ENCODE results near the gene PIK3CB. TPM values are rescaled to one million over a fixed set of nuclear protein-coding genes. Genes with fewer than 3 reads are reported as not detected.
"Not testable (repeated sequence)": the region's sequence is repeated elsewhere in the genome, so short reads cannot be mapped to it uniquely, and the experiment has no call there.

The PIK3CB gene
- total RNA-seq, 4 donors from 2014 or later: 32.2 to 52.1 (median 41.5) TPM

GRCh38 chr3:138829886-138830510 is 4.7 kb downstream of the PIK3CB start:
- H3K4me1 ChIP-seq: peaks cover 0 to 9% (median 4%) of the 10 kb centered on the region in 4 donors
- H3K27ac ChIP-seq: no peak overlapping the region
- H3K27me3 ChIP-seq: no peaks in the 10 kb centered on the region
- TF ChIP-seq CTCF (IDR thresholded peaks at IDR 0.05) (no peak), POLR2A (IDR thresholded peaks at IDR 0.05) (no peak)
- no peaks in the 10 kb centered on the region for H3K9me3 ChIP-seq
- no peaks in the 10 kb centered on the region for H3K36me3 ChIP-seq
- no peak overlapping the region for H3K4me3 ChIP-seq
- DNase-seq: no peak

- TF ChIP-seq POLR2A (IDR thresholded peaks at IDR 0.05) (no peak), CTCF (IDR thresholded peaks at IDR 0.05) (no peak)
Measured at GRCh38 chr3:138829097-138829496, 5.6 kb downstream of the PIK3CB start.

GRCh38 chr3:138827222-138827621 is 7.5 kb downstream of the PIK3CB start:
- no peak for DNase-seq
- Histone ChIP-seq H3K4me3 (no peak overlapping the region), H3K27ac (no peak overlapping the region), H3K9me3 (no peaks in the 10 kb centered on the region), H3K36me3 (no peaks in the 10 kb centered on the region), H3K27me3 (no peaks in the 10 kb centered on the region), H3K4me1 (peaks cover 0 to 5% (median 0%) of the 10 kb centered on the region in 4 donors)
- TF ChIP-seq POLR2A (IDR thresholded peaks at IDR 0.05) (no peak), CTCF (IDR thresholded peaks at IDR 0.05) (no peak)

More at GRCh38 chr3:138829097-138829496, 5.6 kb downstream of the PIK3CB start:
- no peak for DNase-seq
- Histone ChIP-seq H3K36me3 (no peaks in the 10 kb centered on the region), H3K27me3 (no peaks in the 10 kb centered on the region), H3K4me3 (no peak overlapping the region), H3K27ac (no peak overlapping the region), H3K9me3 (no peaks in the 10 kb centered on the region), H3K4me1 (peaks cover 0 to 13% (median 4%) of the 10 kb centered on the region in 4 donors)

- Histone ChIP-seq H3K27me3 (no peaks in the 10 kb centered on the region), H3K4me1 (peaks cover 0 to 9% (median 0%) of the 10 kb centered on the region in 4 donors), H3K27ac (no peak overlapping the region), H3K9me3 (no peaks in the 10 kb centered on the region), H3K36me3 (no peaks in the 10 kb centered on the region), H3K4me3 (no peak overlapping the region)
- DNase-seq: no peak
- TF ChIP-seq POLR2A (IDR thresholded peaks at IDR 0.05) (no peak), CTCF (IDR thresholded peaks at IDR 0.05) (no peak)
Measured at GRCh38 chr3:138825336-138825735, 9.4 kb downstream of the PIK3CB start.

GRCh38 chr3:138824114-138824506 is 10.6 kb downstream of the PIK3CB start:
- Histone ChIP-seq H3K4me1 (peaks cover 0 to 9% (median 0%) of the 10 kb centered on the region in 4 donors), H3K36me3 (no peaks in the 10 kb centered on the region), H3K9me3 (no peaks in the 10 kb centered on the region), H3K27me3 (no peaks in the 10 kb centered on the region), H3K27ac (no peak overlapping the region), H3K4me3 (no peak overlapping the region)
- TF ChIP-seq CTCF (IDR thresholded peaks at IDR 0.05): no peak
- no peak for TF ChIP-seq POLR2A (IDR thresholded peaks at IDR 0.05)
- no peak for DNase-seq

- H3K27ac ChIP-seq, H3K27me3 ChIP-seq, DNase-seq, H3K9me3 ChIP-seq, H3K4me1 ChIP-seq, H3K4me3 ChIP-seq, H3K36me3 ChIP-seq: not testable (repeated sequence)
Measured at GRCh38 chr3:138820379-138820778, 14.3 kb downstream of the PIK3CB start.

Measured in Peyer's patch (tissue), 4 donors.